ENCODE measurements around the gene STAG3.

The STAG3 gene

GRCh38 chr7:100155553-100156317 is 22.0 kb upstream of the STAG3 start:
- no peak for DNase-seq (ENCODE audit: low spot score)

- DNase-seq (ENCODE audit: low spot score) = no peak
Measured at GRCh38 chr7:100156331-100157068, 21.2 kb upstream of the STAG3 start.

- DNase-seq (ENCODE audit: low spot score) = no peak
Measured at GRCh38 chr7:100157069-100157333, 20.7 kb upstream of the STAG3 start.

GRCh38 chr7:100157334-100158228 is 20.1 kb upstream of the STAG3 start:
- DNase-seq (ENCODE audit: low spot score) = no peak

GRCh38 chr7:100158229-100159098 is 19.3 kb upstream of the STAG3 start, which contains the start of gene TRAPPC14:
TSS of gene TRAPPC14 (minus strand) at chr7:100158723. CDS start at chr7:100158499, 224 bp downstream.
- peak; percentile 83 for DNase-seq (ENCODE audit: low spot score)

GRCh38 chr7:100159099-100159623 is 18.6 kb upstream of the STAG3 start:
- DNase-seq (ENCODE audit: low spot score) = no peak

- no peak for DNase-seq (ENCODE audit: low spot score)
Measured at GRCh38 chr7:100160067-100160466, 17.7 kb upstream of the STAG3 start.

- DNase-seq (ENCODE audit: low spot score) = no peak
Measured at GRCh38 chr7:100163006-100163531, 14.6 kb upstream of the STAG3 start.

GRCh38 chr7:100163871-100164270 is 13.8 kb upstream of the STAG3 start:
- DNase-seq (ENCODE audit: low spot score) = no peak

GRCh38 chr7:100166317-100166940 is 11.3 kb upstream of the STAG3 start:
- DNase-seq (ENCODE audit: low spot score) = no peak

GRCh38 chr7:100166970-100167911 is 10.5 kb upstream of the STAG3 start:
- no peak for DNase-seq (ENCODE audit: low spot score)

GRCh38 chr7:100167912-100168323 is 9.8 kb upstream of the STAG3 start:
- no peak for DNase-seq (ENCODE audit: low spot score)

GRCh38 chr7:100169147-100169850 is 8.4 kb upstream of the STAG3 start:
- DNase-seq (ENCODE audit: low spot score) = no peak

GRCh38 chr7:100170101-100170897 is 7.4 kb upstream of the STAG3 start:
- DNase-seq (ENCODE audit: low spot score) = no peak

- no peak for DNase-seq (ENCODE audit: low spot score)
Measured at GRCh38 chr7:100171087-100171681, 6.5 kb upstream of the STAG3 start.

- DNase-seq (ENCODE audit: low spot score) = no peak
Measured at GRCh38 chr7:100171840-100172239, 5.9 kb upstream of the STAG3 start.

GRCh38 chr7:100173806-100174495 is 3.8 kb upstream of the STAG3 start:
- no peak for DNase-seq (ENCODE audit: low spot score)

Data from globus pallidus (tissue), 1 donor.